Astrocyte (in vitro differentiated cells and primary cell): Measurements from ENCODE around the gene RELN.

Source experiments
- EZH2 ChIP-seq: IDR thresholded peaks from 2 replicates; pipeline ENCODE4 v1.6.1; 2012; ENCODE audit warnings: mild to moderate bottlenecking, low read length, inconsistent platforms; ENCODE audit not compliant: insufficient read depth
- TF ChIP-seq, protein P1 (sequence below): IDR thresholded peaks from 2 replicates; pipeline ENCODE4 v1.5.1; 2011; ENCODE audit warnings: low read depth, mild to moderate bottlenecking, inconsistent platforms, low read length, moderate library complexity; ENCODE audit not compliant: insufficient read depth

DNA sequence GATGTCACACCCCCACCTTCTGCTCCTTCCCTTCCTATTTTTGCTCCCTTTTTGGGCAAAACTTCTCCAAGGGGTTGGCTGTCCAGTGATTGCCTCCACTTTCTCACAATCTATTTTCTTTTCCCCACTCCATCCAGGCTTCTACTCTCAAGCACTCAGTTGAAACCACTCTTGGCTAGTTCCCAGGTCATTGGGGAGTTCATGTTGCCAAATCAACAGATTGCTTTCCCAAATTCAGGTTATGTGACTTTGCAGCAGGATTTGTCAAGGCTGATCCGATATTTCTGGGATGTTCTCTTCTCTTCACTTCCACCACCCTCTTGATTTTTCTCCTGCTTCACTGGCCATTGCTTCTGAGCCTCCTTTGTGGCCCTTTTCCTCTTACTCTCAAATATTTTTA is 284.8 kb downstream of the RELN start:
- TF ChIP-seq, protein P1, sequence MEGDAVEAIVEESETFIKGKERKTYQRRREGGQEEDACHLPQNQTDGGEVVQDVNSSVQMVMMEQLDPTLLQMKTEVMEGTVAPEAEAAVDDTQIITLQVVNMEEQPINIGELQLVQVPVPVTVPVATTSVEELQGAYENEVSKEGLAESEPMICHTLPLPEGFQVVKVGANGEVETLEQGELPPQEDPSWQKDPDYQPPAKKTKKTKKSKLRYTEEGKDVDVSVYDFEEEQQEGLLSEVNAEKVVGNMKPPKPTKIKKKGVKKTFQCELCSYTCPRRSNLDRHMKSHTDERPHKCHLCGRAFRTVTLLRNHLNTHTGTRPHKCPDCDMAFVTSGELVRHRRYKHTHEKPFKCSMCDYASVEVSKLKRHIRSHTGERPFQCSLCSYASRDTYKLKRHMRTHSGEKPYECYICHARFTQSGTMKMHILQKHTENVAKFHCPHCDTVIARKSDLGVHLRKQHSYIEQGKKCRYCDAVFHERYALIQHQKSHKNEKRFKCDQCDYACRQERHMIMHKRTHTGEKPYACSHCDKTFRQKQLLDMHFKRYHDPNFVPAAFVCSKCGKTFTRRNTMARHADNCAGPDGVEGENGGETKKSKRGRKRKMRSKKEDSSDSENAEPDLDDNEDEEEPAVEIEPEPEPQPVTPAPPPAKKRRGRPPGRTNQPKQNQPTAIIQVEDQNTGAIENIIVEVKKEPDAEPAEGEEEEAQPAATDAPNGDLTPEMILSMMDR, result no peak
- no peak for TF ChIP-seq EZH2
